H9 (cell line): Measurements from ENCODE around the gene PLD1. TPM values are rescaled to one million over a fixed set of nuclear protein-coding genes. Genes with fewer than 3 reads are reported as not detected.

Experiments
- DNase-seq: peaks from one replicate; pipeline ENCODE4 v3.0.0-alpha.2; 2017
- H2AFZ ChIP-seq: one replicate; pipeline ENCODE4 v1.6.1; 2013; ENCODE audit warnings: mild to moderate bottlenecking, low read length, control low read depth, moderate library complexity
- H2AK5ac ChIP-seq: 2 replicates; pipeline ENCODE4 v1.6.1; 2013; ENCODE audit warnings: low read length, control low read depth, mixed read lengths; ENCODE audit not compliant: insufficient read length
- H2BK120ac ChIP-seq: one replicate; pipeline ENCODE4 v1.6.1; 2013; ENCODE audit warnings: low read depth, mild to moderate bottlenecking, low read length, control low read depth, inconsistent platforms; ENCODE audit not compliant: poor library complexity, severe bottlenecking
- H2BK12ac ChIP-seq: 2 replicates; pipeline ENCODE4 v1.6.1; 2013; ENCODE audit warnings: low read length, control low read depth, mixed read lengths, low read depth; ENCODE audit not compliant: insufficient read length
- H2BK15ac ChIP-seq: 2 replicates; pipeline ENCODE4 v1.6.1; 2013; ENCODE audit warnings: low read depth, low read length, control low read depth
- H2BK20ac ChIP-seq: one replicate; pipeline ENCODE4 v1.6.1; 2013; ENCODE audit warnings: low read depth, mild to moderate bottlenecking, low read length, control low read depth, inconsistent platforms; ENCODE audit not compliant: poor library complexity, severe bottlenecking
- H2BK5ac ChIP-seq: 2 replicates; pipeline ENCODE4 v1.6.1; 2013; ENCODE audit warnings: low read length, control low read depth, mixed read lengths; ENCODE audit not compliant: insufficient read length
- H3K14ac ChIP-seq: 2 replicates; pipeline ENCODE4 v1.6.1; 2013; ENCODE audit warnings: low read length, control low read depth; ENCODE audit not compliant: insufficient read depth
- H3K18ac ChIP-seq: 2 replicates; pipeline ENCODE4 v1.6.1; 2013; ENCODE audit warnings: low read depth, mild to moderate bottlenecking, mixed read lengths, low read length, control low read depth; ENCODE audit not compliant: insufficient read length
- H3K23ac ChIP-seq: 2 replicates; pipeline ENCODE4 v1.6.1; 2013; ENCODE audit warnings: low read length, control low read depth, mixed read lengths, low read depth; ENCODE audit not compliant: insufficient read length
- H3K23me2 ChIP-seq: 2 replicates; pipeline ENCODE4 v1.6.1; 2013; ENCODE audit warnings: low read depth, mild to moderate bottlenecking, mixed read lengths, low read length, control low read depth; ENCODE audit not compliant: insufficient read length, poor library complexity, severe bottlenecking
- H3K27ac ChIP-seq: 2 replicates; pipeline ENCODE4 v1.5.1; 2013; ENCODE audit warnings: low read length, control low read depth, mixed read lengths, low read depth; ENCODE audit not compliant: insufficient read length
- H3K27me3 ChIP-seq: 2 replicates; pipeline ENCODE4 v1.6.1; 2013; ENCODE audit warnings: low read length, control low read depth, inconsistent platforms; ENCODE audit not compliant: insufficient read depth
- H3K4ac ChIP-seq: 2 replicates; pipeline ENCODE4 v1.6.1; 2013; ENCODE audit warnings: low read depth, mild to moderate bottlenecking, control low read depth, inconsistent platforms, low read length, moderate library complexity
- H3K4me1 ChIP-seq: 2 replicates; pipeline ENCODE4 v1.6.1; 2013; ENCODE audit warnings: low read length, control low read depth, inconsistent platforms; ENCODE audit not compliant: insufficient read depth
- H3K4me2 ChIP-seq: 2 replicates; pipeline ENCODE4 v1.6.1; 2013; ENCODE audit warnings: low read length, control low read depth, mixed read lengths; ENCODE audit not compliant: insufficient read length, insufficient read depth
- H3K56ac ChIP-seq: 2 replicates; pipeline ENCODE4 v1.6.1; 2013; ENCODE audit warnings: low read depth, mild to moderate bottlenecking, mixed read lengths, low read length, control low read depth; ENCODE audit not compliant: insufficient read length
- H3K79me1 ChIP-seq: 2 replicates; pipeline ENCODE4 v1.6.1; 2013; ENCODE audit warnings: low read depth, mild to moderate bottlenecking, moderate library complexity, low read length, control low read depth, inconsistent platforms; ENCODE audit not compliant: insufficient read depth, poor library complexity, severe bottlenecking
- H3K79me2 ChIP-seq: 2 replicates; pipeline ENCODE4 v1.6.1; 2013; ENCODE audit warnings: low read length, control low read depth, inconsistent platforms; ENCODE audit not compliant: insufficient read depth
- H3K9ac ChIP-seq: 2 replicates; pipeline ENCODE4 v1.6.1; 2013; ENCODE audit warnings: low read length, control low read depth, mixed read lengths; ENCODE audit not compliant: insufficient read length; ENCODE audit errors: extremely low read depth
- H3K9me3 ChIP-seq: one replicate; pipeline ENCODE4 v1.6.1; 2013; ENCODE audit warnings: low read depth, low read length, inconsistent platforms; ENCODE audit not compliant: control insufficient read depth
- H3T11ph ChIP-seq: one replicate; pipeline ENCODE4 v1.6.1; 2013; ENCODE audit warnings: mild to moderate bottlenecking, low read length, control low read depth, inconsistent platforms
- H4K20me1 ChIP-seq: one replicate; pipeline ENCODE4 v1.6.1; 2013; ENCODE audit not compliant: control insufficient read depth, insufficient read length, insufficient read depth
- H4K5ac ChIP-seq: 2 replicates; pipeline ENCODE4 v1.6.1; 2013; ENCODE audit warnings: low read depth, mild to moderate bottlenecking, mixed read lengths, low read length, control low read depth; ENCODE audit not compliant: insufficient read length
- H4K8ac ChIP-seq: replicated peaks from 2 replicates; pipeline ENCODE4 v1.6.1; 2013; ENCODE audit warnings: low read length, control low read depth, mixed read lengths, low read depth; ENCODE audit not compliant: insufficient read length
- H4K91ac ChIP-seq: 2 replicates; pipeline ENCODE4 v1.6.1; 2013; ENCODE audit warnings: low read depth, mild to moderate bottlenecking, moderate library complexity, mixed read lengths, low read length, control low read depth; ENCODE audit not compliant: insufficient read length
- H3K27ac Mint-ChIP-seq, 3 experiments: 2 replicates in 2 of 3; 3 replicates in 1 of 3; pipeline ENCODE4 v1.8.0; 2020 to 2021; ENCODE audit warnings: mixed read lengths in 3 of 3, mild to moderate bottlenecking in 1 of 3, moderate library complexity in 1 of 3
- H3K27me3 Mint-ChIP-seq: 2 replicates; pipeline ENCODE4 v1.8.0; 2021; ENCODE audit warnings: low read depth, mild to moderate bottlenecking, moderate library complexity, mixed read lengths
- H3K36me3 Mint-ChIP-seq, 3 experiments: 2 replicates in 2 of 3; 3 replicates in 1 of 3; pipeline ENCODE4 v1.8.0; 2020 to 2021; ENCODE audit warnings: low read depth in 3 of 3, mixed read lengths in 3 of 3; ENCODE audit not compliant: insufficient read depth in 1 of 3
- H3K4me1 Mint-ChIP-seq, 2 experiments: 2 replicates each; pipeline ENCODE4 v1.8.0; 2020; ENCODE audit warnings: mixed read lengths in 2 of 2
- H3K4me3 Mint-ChIP-seq, 2 experiments: 2 replicates in 1 of 2; 3 replicates in 1 of 2; pipeline ENCODE4 v1.8.0; 2020 to 2021; ENCODE audit warnings: mild to moderate bottlenecking in 2 of 2, mixed read lengths in 2 of 2, moderate library complexity in 1 of 2
- H3K9me3 Mint-ChIP-seq, 2 experiments: 2 replicates in 1 of 2; 3 replicates in 1 of 2; pipeline ENCODE4 v1.8.0; 2020; ENCODE audit warnings: mild to moderate bottlenecking in 2 of 2, mixed read lengths in 2 of 2, moderate library complexity in 1 of 2
- WGBS: extraction: QIAGEN DNeasy Blood & Tissue Kit; methylation state at CpG from one replicate; pipeline ENCODE4 v1.1.7; 2013; ENCODE audit warnings: missing lambda C conversion rate, low lambda C conversion rate, mixed read lengths; ENCODE audit not compliant: insufficient read length; ENCODE audit errors: extremely low coverage; 5-methylcytosine and 5-hydroxymethylcytosine counted together
- total RNA-seq: library from RNA; stranded (reverse); gene quantifications from 2 replicates; pipeline ENCODE4 v1.2.1, GENCODE V29; 2021
- TF ChIP-seq, protein P1 (sequence below): fragments of 200-600 bp; sonication (generic); conservative IDR thresholded peaks from 3 replicates; pipeline ENCODE4 v1.8.0; 2021; ENCODE audit warnings: antibody characterized with exemption, mild to moderate bottlenecking

PLD1 gene
- total RNA-seq, 1 experiment from 2014 or later = 1.8 TPM

DNA sequence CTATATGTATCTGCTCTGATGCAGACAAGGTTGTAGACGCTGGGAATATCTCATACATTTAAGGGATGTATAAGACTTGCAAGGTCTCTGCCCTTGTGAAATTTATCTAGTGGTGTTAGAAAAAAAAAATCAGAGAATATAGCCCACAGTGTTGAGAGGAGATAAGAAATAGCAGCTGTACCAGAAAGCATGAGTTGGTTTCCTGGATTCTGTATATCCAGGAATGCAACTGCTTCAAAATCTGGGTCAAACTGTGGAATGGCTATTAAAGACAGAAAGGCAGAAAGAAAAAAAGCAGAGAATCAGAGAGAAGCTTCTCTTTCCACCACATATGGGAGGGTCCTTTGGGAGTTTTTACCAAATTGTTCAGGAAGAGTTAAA lies 31.3 kb upstream of the PLD1 start:
- no peak overlapping the region for H3T11ph ChIP-seq
- H3K14ac ChIP-seq = no peak overlapping the region
- no peak overlapping the region for H2BK120ac ChIP-seq
- no peak for DNase-seq
- no peaks in the 10 kb centered on the region for H3K36me3 Mint-ChIP-seq
- peaks cover 13 to 23% of the 10 kb centered on the region in 2 experiments for H3K4me1 Mint-ChIP-seq
- no peak overlapping the region for H3K4ac ChIP-seq
- no peak overlapping the region for H3K56ac ChIP-seq
- no peak overlapping the region for H3K18ac ChIP-seq
- H2AFZ ChIP-seq = no peak overlapping the region
- no peaks in the 10 kb centered on the region for H3K79me2 ChIP-seq
- H2AK5ac ChIP-seq = no peak overlapping the region
- H2BK5ac ChIP-seq = no peak overlapping the region
- H4K5ac ChIP-seq = no peak overlapping the region
- no peaks in the 10 kb centered on the region; a peak in 1 of 5 replicates for H3K9me3 Mint-ChIP-seq
- no peaks in the 10 kb centered on the region for H3K79me1 ChIP-seq
- no peak overlapping the region for H3K27ac ChIP-seq
- no peak overlapping the region for H3K4me3 Mint-ChIP-seq
- WGBS = no CpG with 5 or more reads among the region's 1 CpG
- 0 out of 2 replicates have a peak, but pooled peaks cover 2% of the 10 kb centered on the region for H3K4me1 ChIP-seq
- no peak overlapping the region for H3K9ac ChIP-seq
- no peaks in the 10 kb centered on the region for H4K20me1 ChIP-seq
- H3K23ac ChIP-seq = no peak overlapping the region
- H4K8ac ChIP-seq = no peak overlapping the region
- no peak overlapping the region for H2BK20ac ChIP-seq
- TF ChIP-seq, protein P1, sequence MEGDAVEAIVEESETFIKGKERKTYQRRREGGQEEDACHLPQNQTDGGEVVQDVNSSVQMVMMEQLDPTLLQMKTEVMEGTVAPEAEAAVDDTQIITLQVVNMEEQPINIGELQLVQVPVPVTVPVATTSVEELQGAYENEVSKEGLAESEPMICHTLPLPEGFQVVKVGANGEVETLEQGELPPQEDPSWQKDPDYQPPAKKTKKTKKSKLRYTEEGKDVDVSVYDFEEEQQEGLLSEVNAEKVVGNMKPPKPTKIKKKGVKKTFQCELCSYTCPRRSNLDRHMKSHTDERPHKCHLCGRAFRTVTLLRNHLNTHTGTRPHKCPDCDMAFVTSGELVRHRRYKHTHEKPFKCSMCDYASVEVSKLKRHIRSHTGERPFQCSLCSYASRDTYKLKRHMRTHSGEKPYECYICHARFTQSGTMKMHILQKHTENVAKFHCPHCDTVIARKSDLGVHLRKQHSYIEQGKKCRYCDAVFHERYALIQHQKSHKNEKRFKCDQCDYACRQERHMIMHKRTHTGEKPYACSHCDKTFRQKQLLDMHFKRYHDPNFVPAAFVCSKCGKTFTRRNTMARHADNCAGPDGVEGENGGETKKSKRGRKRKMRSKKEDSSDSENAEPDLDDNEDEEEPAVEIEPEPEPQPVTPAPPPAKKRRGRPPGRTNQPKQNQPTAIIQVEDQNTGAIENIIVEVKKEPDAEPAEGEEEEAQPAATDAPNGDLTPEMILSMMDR = no peak
- H3K9me3 ChIP-seq = no peaks in the 10 kb centered on the region
- H3K23me2 ChIP-seq = no peaks in the 10 kb centered on the region
- H3K27me3 Mint-ChIP-seq = no peaks in the 10 kb centered on the region
- H3K27ac Mint-ChIP-seq = no peak overlapping the region
- no peaks in the 10 kb centered on the region for H3K27me3 ChIP-seq
- no peak overlapping the region for H4K91ac ChIP-seq
- no peak overlapping the region for H2BK12ac ChIP-seq
- H3K4me2 ChIP-seq = no peak overlapping the region
- no peak overlapping the region for H2BK15ac ChIP-seq
